ENCODE data around the gene ZNF827.
"Not testable (repeated sequence)": the region's sequence is repeated elsewhere in the genome, so short reads cannot be mapped to it uniquely, and the experiment has no call there.

Gene ZNF827

GRCh38 chr4:145865274-145865941 is 73.2 kb downstream of the ZNF827 start:
- no peak for DNase-seq (ENCODE audit: low spot score)

- DNase-seq (ENCODE audit: low spot score): no peak
These were observed 75.4 kb downstream of the ZNF827 start for GRCh38 chr4:145863191-145863590.

DNA sequence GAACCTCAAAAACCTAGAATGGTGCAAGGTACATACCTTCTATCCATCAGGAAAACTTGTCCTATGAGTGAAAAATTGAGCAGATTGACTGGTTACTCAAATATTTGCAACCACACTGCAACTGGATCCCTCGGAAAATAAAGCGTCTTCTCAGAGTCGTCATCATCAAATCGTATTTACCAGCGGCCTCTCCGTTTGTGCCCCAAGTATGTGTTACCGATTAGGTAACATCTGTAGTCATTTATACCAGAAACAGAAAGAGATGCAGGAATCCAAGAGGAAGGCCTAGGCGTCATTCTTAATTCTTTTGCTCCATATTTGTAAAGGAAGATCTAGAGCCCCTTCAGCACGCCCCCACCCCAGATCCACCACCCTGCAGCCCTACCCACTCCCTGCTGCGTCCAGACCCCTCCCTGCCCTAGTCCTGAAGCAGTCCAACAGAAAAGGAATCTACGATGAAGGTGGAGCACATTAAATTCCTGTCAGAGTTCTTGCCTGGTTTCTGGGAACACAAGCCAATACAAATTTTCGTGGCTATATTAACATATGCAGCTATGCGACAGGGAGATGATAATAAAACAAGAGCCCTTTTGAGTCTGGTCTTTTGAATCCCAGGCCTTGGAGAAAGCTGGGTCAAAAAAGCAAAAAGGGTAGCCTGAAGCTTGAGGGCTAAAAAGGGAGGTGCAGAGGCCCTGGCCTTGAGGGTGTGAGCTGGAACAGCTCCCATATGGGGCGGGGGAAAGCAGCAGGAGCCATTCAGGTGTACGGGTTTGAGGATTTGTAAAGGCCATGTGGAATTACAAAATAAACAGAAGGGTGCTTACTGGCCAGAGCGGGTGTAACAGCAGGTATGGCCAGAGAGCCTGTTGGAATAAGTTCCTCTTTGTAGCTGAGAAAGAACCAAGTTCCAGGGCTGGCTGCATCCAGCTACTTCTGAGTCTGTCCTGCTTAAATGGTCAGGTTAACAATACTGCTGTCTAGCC is 77.0 kb downstream of the ZNF827 start:
- no peak for DNase-seq (ENCODE audit: low spot score)

DNA sequence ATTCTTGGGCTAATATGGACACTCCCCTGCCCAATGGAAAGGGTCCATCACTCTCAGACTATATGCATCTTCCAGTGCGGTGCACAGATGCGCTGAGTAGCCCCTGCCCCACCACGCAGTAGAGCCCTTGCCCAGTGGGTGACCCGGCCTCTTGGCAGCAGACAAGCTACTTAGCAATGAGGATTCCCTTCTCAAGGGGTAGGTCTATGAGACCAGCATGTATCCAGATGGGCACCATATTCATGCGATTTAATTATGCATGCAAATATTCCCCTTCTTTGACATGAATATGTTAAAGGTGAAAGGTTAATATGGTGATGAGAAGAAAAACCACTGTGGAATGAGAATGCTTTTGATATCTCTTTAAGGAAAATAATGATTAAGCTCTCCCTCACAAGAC is 77.7 kb downstream of the ZNF827 start:
- DNase-seq (ENCODE audit: low spot score): no peak

GRCh38 chr4:145860446-145860845 is 78.2 kb downstream of the ZNF827 start:
- no peak for DNase-seq (ENCODE audit: low spot score)

DNA sequence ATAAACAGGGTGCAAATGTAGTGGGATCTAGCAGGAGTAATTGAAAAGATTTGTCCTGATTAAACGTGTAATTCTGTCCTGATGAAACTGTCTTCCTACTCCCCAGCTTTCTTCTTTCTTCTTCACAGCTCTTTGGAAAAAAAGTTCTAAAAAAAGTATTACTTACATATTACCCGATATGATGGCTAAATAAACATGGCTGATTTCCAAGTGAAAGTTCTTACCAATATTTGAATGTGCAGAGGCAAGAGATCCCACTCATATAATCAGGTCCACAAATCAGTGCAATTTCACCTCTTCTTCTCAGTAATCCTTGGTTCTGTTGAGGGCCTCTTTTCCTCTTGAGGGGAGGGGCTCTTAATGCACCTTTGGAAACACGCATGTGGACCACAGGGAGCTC is 78.7 kb downstream of the ZNF827 start:
- no peak for DNase-seq (ENCODE audit: low spot score)

DNA sequence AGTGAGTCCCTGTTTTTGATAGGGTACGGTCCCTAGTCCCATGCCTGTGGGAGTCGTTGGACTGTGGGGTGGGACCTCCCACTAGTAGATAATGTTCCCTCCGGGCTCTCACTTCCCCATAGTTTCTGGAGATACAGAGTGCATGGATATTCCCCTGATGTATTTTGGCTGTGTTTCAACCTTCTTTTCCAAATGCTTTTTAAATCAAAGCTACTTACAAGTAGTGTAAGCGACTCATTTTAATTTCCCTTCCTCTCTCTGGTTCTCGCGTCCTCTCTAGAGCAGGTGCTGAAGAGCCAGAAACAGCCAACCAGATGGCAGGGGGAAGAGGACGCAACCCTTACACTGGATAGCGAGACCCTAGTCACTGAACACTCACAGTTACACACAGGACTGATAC is 79.2 kb downstream of the ZNF827 start:
- no peak for DNase-seq (ENCODE audit: low spot score)

DNA sequence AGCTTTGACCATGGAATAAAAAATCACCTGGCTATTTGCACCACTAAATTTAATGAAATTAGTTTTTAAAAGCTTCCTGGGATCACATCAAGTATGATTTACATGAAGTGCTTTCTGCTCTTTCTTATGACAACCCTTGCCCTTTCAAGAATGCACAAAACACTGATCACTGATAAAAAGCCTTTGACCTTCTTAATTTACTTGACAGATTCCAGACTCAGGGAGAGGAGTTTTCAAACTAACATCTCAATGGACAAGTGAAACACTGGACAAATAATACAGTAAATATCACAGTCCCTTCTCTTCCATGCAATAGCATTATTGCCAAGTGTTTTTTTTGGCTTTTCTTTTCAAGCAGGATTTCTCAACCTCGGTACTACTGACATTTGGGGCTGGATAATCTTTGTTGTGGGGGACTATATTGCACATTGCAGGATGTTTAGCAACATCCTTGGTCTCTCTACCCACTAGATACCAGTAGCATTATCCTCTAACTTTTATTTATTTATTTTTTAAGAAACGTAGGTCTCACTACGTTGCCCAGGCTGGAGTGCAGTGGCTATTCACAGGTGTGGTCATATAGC is 86.3 kb downstream of the ZNF827 start:
- DNase-seq (ENCODE audit: low spot score): no peak

- no peak for DNase-seq (ENCODE audit: low spot score)
These were observed 87.0 kb downstream of the ZNF827 start for GRCh38 chr4:145851511-145852201.

- no peak for DNase-seq (ENCODE audit: low spot score)
These were observed 90.9 kb downstream of the ZNF827 start for GRCh38 chr4:145847764-145848163.

GRCh38 chr4:145845118-145845517 is 93.5 kb downstream of the ZNF827 start:
- DNase-seq (ENCODE audit: low spot score): no peak

DNA sequence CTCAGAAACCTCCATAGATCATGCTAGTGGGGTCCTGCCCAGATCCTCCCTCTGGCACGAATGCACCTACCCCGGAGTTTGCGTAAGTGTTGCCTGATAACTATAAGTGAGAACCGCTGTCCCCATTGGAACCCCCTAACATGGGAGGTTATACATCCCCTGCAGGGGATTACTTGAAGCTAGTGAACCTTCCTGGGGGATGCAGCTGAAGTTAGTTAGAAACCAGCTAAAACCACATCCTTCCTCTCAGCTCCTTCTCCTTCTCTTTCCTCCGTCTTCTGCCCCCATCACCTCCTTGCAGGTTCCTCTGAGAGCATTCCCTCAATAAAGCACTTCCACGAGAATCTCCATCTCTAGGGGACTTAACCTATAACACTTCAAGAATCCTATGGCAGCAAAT is 95.0 kb downstream of the ZNF827 start:
- DNase-seq (ENCODE audit: low spot score): no peak

DNA sequence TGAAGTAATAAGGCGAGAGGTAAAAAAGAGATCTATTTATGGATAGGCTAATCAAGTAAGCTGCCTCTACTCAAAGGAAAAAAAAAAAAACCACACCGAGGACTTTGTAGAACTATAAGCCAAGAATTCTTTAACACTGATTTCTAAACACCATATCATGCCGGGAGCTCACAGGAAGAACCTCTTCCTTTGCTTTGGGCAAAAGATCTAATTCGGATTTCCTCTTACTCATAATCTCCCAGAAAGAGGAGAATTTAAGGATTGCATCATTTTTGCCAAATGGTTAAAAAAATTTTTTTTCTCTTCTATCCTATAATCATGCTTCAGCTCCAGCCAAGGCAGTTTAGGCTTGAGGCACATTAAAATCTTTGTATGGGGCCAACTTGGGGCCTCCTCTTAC is 95.5 kb downstream of the ZNF827 start:
- DNase-seq (ENCODE audit: low spot score): no peak

GRCh38 chr4:145842224-145842887 is 96.3 kb downstream of the ZNF827 start:
- DNase-seq (ENCODE audit: low spot score): no peak

DNA sequence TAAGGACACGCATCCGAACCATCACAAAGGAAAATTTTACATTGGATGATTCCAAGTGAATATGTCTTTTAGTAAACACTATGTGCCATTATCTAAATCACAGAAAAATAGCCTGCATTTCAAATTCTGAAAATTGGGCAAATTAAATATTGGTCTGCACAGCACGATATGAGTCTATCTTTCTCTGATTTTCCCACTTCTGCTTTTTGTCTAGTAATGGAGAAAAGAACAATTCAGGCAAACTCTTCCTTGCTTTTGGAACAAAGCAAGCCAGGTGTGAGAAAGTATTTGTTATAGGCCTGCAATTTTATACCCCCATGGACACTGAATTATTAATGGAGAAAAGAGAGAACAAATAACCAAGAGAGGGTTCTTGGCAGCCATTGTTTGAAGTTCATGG is 97.8 kb downstream of the ZNF827 start:
- no peak for DNase-seq (ENCODE audit: low spot score)

GRCh38 chr4:145840162-145840768 is 98.4 kb downstream of the ZNF827 start:
- no peak for DNase-seq (ENCODE audit: low spot score)

GRCh38 chr4:145839151-145839550 is 99.5 kb downstream of the ZNF827 start:
- no peak for DNase-seq (ENCODE audit: low spot score)

- DNase-seq (ENCODE audit: low spot score): not testable (repeated sequence)
These were observed 106.2 kb downstream of the ZNF827 start for GRCh38 chr4:145832384-145832783.

DNA sequence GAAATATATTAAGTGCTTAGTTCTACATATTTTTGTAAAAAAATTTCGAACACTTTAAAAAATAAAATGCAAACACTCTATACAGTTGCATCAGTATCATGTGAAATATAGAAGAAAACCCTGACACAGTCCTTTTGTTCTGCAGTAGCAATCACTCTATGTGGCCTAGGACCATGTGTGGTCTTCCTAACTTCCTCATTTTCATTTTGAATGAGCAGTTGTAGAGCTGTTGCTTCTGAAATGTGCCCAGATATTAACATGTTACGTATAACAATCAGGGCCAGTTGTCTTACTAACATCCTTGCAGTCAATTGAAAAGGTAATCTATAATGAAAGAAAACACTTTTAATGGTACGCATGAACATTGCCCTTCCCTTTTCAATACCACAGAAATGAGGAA is 107.9 kb downstream of the ZNF827 start:
- no peak for DNase-seq (ENCODE audit: low spot score)

DNA sequence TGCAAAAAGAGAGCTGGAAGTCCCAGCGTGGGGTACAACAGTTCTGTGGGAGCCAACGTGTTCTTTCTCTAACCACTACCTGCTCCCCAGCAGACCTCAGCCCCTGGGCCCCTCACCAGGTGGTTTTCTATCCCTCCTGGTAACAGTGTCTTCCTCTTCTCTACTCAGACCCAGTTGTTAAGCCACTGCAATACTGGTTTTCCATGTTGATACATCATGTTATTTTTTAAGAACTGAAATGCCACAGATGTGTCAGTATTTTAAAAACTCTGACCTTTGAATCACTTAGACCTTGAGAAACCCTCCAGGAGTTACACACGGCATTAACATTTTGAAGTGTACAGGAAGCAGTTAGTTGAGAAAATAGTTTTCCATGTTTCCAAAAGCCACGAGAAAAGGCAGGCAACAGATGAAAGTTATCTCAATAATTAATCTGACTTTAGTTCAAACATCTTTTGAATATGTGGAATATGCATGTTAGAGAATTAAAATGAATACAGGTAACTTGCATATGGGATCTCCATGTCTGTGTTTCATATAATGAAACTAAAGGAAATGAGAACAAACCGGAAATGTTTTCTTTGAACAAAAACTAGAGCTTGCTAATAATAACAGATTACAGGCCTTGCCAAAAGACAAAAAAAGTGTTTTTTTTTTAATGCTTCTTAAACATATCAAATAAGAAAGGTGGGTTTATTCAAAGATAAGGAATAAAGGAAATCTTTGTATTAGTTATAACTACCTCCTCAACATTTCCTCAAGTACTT is 108.8 kb downstream of the ZNF827 start:
- no peak for DNase-seq (ENCODE audit: low spot score)
